Measurements from ENCODE around the gene IMPA2. TPM values are rescaled to one million over a fixed set of nuclear protein-coding genes. Genes with fewer than 3 reads are reported as not detected.

The IMPA2 gene
- polyA plus RNA-seq, 1 experiment: 12.8 TPM

GRCh38 chr18:11974741-11975325 is 6.5 kb upstream of the IMPA2 start:
- Histone ChIP-seq H3K27ac (ENCODE audit: low read depth, low read length) (no peak overlapping the region), H3K4me3 (ENCODE audit: low read depth, low read length) (no peak overlapping the region), H3K9me3 (ENCODE audit: control insufficient read depth, insufficient read depth, low read length) (peaks cover 4% of the 10 kb centered on the region; the same call in 1 of the 2 replicates), H3K27me3 (ENCODE audit: control insufficient read depth, insufficient read depth, low read length) (no peaks in the 10 kb centered on the region)
- CTCF ChIA-PET: interaction anchor here (1.1 kb wide), 1 partner anchor 37 kb away, joined by 4 read pairs; no protein-coding TSS in a partner anchor
- DNase-seq (ENCODE audit: low read depth, low spot score): no peak
- POLR2A ChIA-PET: no interaction called here
- TF ChIP-seq CTCF (IDR thresholded peaks at IDR 0.05; ENCODE audit: low read depth, low read length): no peak

GRCh38 chr18:11975723-11976122 is 5.6 kb upstream of the IMPA2 start:
- Histone ChIP-seq H3K9me3 (ENCODE audit: control insufficient read depth, insufficient read depth, low read length) (peaks cover 4% of the 10 kb centered on the region; the same call in 1 of the 2 replicates), H3K27ac (ENCODE audit: low read depth, low read length) (no peak overlapping the region), H3K4me3 (ENCODE audit: low read depth, low read length) (no peak overlapping the region), H3K27me3 (ENCODE audit: control insufficient read depth, insufficient read depth, low read length) (no peaks in the 10 kb centered on the region)
- ChIA-PET CTCF (interaction anchor here (0.9 to 1.4 kb wide), 3 partner anchors 38 to 63 kb away, joined by 3 to 4 read pairs (median 4); no protein-coding TSS in a partner anchor), POLR2A (interaction anchor here (0.7 kb wide), 1 partner anchor 201 kb away, joined by 4 read pairs; no protein-coding TSS in a partner anchor)
- no peak for DNase-seq (ENCODE audit: low read depth, low spot score)
- TF ChIP-seq CTCF (IDR thresholded peaks at IDR 0.05; ENCODE audit: low read depth, low read length): no peak

DNA sequence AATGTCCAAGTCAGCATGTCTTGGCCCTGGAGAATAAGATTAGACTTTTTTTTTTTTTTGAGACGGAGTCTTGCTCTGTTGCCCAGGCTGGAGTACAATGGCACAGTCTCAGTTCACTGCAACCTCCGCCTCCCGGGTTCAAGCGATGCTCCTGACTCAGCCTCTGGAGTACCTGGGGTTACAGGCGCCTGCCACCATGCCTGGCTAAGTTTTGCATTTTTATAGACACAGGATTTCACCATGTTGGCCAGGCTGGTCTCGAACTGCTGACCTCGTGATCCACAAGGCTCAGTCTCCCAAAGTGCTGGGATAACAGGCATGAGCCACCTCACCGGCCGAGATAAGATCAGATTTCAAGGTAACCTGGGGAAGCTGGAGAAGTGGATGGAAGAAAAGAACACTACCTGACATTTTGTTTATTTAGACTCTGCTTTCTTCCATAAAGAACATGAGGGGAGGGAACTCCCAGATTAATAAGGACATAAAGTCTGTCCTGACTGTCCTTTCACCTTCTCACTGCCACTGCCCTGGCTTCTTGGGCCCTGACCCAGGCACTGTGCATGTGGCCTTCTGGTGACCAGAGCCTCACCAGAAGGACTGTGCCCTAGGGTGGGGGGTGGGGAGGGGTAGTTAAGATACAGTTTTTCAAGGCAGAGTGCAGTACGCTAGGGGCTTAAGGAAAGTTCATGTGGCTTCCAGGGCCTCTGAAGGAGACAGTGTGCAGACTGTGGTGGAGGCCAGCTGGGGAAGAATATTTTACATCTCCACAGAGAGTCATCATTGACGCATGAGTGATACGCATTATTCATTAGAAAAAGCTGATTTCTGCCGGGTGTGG is 4.8 kb upstream of the IMPA2 start:
- DNase-seq (ENCODE audit: low read depth, low spot score): no peak
- POLR2A ChIA-PET: interaction anchor here (0.7 to 1.4 kb wide), 3 partner anchors 11 to 202 kb away, joined by 3 to 4 read pairs (median 3); no protein-coding TSS in a partner anchor
- H3K27ac ChIP-seq (ENCODE audit: low read depth, low read length): no peak overlapping the region
- CTCF ChIA-PET: interaction anchor here (0.9 to 1.4 kb wide), 3 partner anchors 39 to 62 kb away, joined by 3 to 4 read pairs (median 3); no protein-coding TSS in a partner anchor
- peaks cover 4% of the 10 kb centered on the region; the same call in 1 of the 2 replicates for H3K9me3 ChIP-seq (ENCODE audit: control insufficient read depth, insufficient read depth, low read length)
- H3K4me3 ChIP-seq (ENCODE audit: low read depth, low read length): no peak overlapping the region
- H3K27me3 ChIP-seq (ENCODE audit: control insufficient read depth, insufficient read depth, low read length): no peaks in the 10 kb centered on the region
- TF ChIP-seq CTCF (IDR thresholded peaks at IDR 0.05; ENCODE audit: low read depth, low read length): no peak

GRCh38 chr18:11977153-11977466 is 4.2 kb upstream of the IMPA2 start:
- no peak overlapping the region for H3K4me3 ChIP-seq (ENCODE audit: low read depth, low read length)
- CTCF ChIA-PET: interaction anchor here (1.0 to 1.4 kb wide), 2 partner anchors 39 to 61 kb away, joined by 3 to 4 read pairs; no protein-coding TSS in a partner anchor
- no peaks in the 10 kb centered on the region for H3K27me3 ChIP-seq (ENCODE audit: control insufficient read depth, insufficient read depth, low read length)
- POLR2A ChIA-PET: interaction anchor here (0.8 to 1.4 kb wide), 2 partner anchors 11 to 13 kb away, joined by 3 read pairs; no protein-coding TSS in a partner anchor
- peaks cover 4% of the 10 kb centered on the region; the same call in 1 of the 2 replicates for H3K9me3 ChIP-seq (ENCODE audit: control insufficient read depth, insufficient read depth, low read length)
- TF ChIP-seq CTCF (IDR thresholded peaks at IDR 0.05; ENCODE audit: low read depth, low read length): no peak
- H3K27ac ChIP-seq (ENCODE audit: low read depth, low read length): no peak overlapping the region
- no peak for DNase-seq (ENCODE audit: low read depth, low spot score)

Measured in AG04450 (cell line).